Iris pigment epithelial cell (primary cell): ENCODE data around the gene DAZAP1.
A peak's percentile ranks its signal among the peaks of the same experiment; 100 is the strongest.

ENCODE experiments used
- DNase-seq: peaks from one replicate; pipeline ENCODE4 v3.0.0-alpha.2; 2011; ENCODE audit warnings: low read depth

The DAZAP1 gene

DNA sequence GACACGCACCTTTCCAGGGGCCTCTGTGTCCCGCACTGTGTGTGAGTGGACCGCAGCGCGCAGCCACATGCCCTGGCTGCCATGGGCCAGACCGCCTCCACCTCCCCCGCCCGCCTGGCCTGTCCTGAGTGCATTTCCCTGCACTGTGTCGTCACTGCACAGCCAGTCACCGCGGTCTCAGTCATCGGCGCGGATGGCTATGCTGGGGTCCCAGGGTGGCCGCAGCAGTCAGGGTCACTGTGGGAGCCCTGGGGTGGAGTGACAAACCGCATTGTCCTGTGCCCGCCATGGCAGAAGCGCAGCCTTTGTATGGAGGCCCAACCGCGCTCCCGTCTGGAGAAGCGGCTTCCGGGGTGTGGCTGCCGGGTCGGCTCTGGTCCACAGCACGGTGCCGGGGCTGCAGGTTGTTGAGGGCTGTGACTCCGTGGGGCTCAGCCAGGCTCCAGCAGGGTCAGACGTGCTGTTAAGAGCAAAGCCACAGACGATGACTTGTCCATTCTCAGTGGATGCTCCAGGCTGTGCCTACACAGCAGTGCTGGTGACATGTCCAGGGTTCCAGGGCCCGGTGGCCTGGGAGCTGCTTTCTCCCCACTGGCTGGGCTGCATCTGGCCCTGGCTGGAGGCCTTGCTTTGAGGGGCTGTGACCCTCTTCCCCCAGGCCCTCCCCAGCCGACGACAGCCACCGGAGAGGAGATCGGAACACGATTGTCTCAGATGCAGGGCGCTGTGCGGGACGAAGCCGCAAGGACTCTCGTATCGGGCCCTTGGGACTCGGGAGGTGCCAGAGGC is 30.0 kb upstream of the DAZAP1 start:
- no peak for DNase-seq

DNA sequence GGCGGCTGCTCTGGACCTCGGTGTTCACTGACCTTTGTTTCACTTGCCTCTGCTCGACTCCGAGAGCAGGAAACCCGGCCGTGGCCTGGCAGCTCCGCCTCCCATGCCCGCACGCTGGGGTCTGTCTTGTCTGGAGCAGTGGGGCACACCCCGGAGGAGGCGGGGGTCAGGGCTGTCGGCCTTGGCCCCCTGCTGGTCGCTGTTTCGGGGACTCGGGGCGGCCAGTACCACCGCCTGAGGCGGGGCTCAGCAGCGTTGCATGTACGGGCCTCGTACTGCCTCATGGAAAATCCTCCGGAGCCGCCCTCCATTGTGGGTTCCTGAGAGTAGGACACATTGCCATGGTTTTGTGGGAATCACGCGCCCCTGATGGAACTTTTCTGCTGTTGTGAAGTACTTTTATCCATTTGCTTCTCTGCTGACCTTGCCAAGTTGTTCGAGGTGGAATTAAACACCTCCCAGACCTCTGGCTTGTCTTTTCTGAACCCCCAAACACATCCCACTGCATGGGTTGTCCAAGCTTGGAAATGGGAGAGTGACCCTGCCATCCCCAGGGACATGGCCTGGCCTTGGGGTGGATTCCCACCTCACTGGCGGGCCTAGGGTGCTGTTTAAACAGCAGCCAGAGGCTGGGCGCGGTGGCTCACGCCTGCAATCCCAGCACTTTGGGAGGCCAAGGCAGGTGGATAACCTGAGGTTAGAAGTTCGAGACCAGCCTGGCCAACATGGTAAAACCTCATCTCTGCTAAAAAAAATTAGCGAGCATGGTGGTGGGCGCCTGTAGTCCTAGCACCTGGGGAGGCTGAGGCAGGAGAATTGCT is 29.2 kb upstream of the DAZAP1 start:
- DNase-seq: no peak

DNA sequence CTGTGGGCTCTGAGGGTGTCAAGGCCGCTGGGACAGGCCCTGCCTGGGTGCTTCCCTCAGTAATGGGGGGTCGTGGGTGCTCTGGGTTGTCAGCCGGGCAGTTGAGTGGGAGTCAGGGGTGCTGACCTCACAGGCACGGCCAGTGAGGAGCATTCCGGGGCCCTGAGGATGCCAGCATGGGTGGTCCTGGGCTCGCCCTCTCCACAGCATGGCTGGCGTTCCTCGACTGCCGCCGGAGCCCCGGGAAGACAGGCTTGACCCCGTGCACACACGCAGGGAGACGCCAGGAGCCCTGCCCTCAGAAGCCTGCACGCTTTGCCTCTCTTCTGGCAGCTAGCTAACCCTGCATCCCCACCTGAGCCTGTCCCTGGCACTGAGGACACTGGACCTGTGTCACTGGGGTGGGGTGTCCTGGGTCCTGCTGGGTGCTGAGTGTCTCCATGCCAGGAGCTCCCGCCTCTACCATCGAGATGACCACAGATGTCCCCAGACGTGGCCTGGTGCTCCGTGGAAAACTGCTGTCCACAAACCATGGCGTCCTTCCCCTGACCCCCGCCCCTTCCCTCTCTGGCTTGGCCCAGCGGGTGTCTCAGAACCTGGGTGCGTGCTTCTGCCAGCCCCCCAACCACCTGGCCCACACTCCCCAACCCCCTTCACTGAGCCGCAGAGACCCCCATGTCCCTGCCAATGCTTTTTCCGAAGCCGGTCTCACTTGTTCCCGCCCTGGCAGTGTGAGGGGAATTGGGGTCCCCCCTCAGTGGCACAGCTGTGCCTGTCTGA is 28.1 kb upstream of the DAZAP1 start:
- DNase-seq: no peak

DNA sequence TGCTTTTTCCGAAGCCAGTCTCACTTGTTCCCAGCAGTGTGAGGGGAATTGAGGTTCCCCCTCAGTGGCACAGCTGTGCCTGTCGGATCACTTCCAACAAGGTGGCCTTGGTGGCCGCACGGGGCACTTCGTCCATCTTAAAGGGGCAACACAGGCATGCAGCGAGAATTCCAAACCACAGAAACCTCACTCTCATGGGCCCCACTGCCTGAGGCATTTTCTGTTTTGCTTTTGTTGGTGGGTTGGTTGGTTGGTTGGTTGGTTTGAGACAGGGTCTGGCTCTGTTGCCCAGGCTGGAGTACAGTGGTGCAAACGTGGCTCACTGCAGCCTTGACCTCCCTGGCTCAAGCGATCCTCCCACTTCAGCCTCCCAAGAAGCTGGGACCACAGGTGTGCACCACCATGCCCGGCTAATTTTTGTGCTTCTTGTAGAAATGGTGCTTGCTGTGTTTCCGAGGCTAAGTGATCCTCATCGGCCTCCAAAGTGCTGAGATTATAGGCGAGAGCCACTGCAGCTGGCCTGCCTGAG is 27.4 kb upstream of the DAZAP1 start:
- no peak for DNase-seq

DNA sequence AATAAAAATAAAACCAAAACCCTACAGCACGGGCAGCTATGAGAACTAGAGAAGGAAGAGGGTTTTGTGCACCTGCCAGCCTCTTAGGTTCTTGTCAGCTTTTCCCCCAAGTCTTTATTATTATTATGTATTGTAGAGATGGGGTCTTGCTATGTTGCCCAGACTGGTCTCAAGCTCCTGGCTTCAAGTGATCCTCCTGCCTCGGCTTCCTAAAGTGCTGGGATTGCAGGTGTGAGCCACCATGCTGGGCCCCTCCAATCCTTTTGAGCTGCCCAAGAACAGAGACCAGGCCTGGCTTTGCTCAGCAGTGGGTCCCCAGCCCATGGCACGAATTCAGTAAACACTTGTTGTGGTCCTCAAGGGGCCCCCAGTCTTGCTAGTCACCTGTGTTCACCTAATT is 25.1 kb upstream of the DAZAP1 start:
- DNase-seq: no peak

DNA sequence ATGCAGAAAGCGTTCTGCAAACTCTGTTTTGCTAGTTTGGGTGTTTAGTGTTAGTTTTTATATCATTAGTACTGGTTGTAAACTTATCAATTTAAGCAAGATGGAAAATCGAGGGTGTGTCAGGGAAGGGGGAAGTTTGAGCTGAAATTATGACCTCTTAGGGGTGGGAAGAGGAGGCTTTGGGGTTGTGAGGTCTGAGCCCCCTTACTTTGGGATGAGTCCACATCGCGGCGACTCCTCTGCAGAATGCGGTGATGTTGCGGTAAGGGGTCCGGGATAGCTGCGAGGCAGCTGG is 24.4 kb upstream of the DAZAP1 start:
- DNase-seq: peak; percentile 79

DNA sequence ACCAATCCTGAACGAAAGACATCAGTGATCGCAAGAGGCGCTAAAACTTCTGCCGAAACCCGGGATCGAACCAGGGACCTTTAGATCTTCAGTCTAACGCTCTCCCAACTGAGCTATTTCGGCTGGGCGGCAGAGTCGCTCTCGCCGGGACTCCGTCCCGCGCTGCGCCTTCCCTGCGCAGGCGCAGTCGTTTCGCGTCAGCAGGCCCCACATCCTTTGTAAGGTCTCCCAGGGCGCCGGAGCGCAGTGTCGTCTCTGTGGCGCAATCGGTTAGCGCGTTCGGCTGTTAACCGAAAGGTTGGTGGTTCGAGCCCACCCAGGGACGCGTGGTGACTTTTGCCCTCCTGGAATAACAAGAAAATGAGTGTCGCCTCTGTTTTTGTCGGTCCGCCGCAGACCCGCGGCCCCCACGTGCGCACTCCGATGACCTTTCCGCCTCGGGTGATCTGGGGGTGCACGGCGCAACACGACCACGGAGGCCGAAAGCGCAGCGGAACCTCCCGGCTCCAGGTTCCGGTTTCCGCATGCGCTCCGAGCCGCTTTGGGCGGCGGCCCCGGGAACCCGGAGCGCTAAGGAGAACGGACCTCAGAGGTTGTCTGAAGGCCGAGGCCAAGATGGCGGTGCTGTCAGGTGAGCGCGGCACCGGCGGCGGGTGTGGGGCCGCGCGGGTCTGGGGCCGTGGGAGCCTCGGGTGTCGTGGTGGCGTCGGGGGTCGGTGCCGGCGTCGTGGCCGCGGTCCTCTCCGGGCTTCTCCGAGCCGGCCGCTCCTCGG is 23.9 kb upstream of the DAZAP1 start, which contains the start of gene NDUFS7:
Gene NDUFS7 (plus strand): TSS at position 596 of the 773 bp plus-strand sequence. CDS start 20 bp downstream, at position 616.
- DNase-seq: peak; percentile 90

DNA sequence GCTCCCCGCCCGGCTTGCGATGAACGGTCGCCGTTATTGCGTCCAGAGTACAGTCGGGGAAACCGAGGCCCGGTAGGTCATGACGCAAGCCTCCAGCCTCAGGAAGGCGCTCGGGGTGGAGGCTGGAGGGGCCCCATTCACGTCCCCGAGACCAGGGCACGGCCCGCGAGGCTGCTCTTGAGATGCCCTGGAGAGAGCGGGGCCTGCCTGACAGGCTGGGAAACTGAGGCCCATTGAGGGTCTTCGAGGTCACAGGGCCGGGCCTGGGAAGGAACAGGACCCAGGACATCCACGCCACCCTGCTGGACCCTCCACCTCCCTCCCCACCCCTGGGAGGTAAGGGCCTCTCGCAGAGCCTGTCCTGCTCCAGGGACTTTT is 23.3 kb upstream of the DAZAP1 start:
- no peak for DNase-seq

DNA sequence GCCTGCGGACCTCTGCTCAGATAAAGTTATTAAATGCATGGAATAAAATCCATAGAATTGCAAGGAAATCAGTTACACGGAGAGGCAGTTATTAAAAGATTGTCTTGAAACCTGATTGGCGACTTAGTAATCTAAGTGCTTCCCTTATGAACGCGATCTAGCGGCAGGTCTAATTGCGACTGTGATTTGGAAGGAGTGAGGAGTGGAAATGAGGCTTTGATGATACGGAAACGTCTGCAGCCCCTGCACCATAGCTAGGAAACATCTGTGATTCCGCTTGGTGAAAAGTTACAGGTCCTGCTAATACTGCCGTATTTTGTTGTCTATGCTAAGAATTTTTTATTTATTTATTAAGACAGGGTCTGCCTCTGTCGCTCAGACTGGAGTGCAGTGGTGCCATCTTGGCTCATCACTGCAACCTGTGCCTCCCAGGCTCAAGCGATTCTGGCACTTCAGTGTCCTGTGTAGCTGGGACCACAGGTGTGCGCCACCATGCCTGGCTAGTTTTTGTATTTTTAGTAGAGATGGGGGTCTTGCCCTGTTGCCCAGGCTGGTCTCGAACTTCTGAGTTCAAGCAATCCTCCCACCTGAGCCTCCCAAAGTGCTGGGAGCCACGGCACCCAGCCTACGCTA is 22.8 kb upstream of the DAZAP1 start:
- no peak for DNase-seq

DNA sequence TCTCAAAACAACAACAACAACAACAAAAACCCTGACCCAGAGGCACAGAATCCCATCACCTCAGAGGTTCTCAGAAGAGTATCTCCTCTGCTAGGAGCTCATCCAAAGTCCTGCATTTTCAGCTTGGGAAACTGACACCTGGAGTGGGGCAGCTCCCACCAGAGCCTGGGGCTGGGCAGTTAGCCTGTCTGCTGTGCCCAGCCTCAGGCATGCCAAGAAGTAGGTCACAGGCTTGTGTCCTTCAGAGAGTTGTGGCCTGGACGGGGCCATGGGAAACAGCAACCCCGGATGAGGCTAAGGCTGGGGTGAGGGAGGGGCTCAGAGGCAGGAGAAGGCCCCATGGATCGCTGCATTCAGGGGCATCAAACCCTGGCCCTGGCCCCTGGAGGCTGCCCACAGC is 21.6 kb upstream of the DAZAP1 start:
- DNase-seq: no peak

DNA sequence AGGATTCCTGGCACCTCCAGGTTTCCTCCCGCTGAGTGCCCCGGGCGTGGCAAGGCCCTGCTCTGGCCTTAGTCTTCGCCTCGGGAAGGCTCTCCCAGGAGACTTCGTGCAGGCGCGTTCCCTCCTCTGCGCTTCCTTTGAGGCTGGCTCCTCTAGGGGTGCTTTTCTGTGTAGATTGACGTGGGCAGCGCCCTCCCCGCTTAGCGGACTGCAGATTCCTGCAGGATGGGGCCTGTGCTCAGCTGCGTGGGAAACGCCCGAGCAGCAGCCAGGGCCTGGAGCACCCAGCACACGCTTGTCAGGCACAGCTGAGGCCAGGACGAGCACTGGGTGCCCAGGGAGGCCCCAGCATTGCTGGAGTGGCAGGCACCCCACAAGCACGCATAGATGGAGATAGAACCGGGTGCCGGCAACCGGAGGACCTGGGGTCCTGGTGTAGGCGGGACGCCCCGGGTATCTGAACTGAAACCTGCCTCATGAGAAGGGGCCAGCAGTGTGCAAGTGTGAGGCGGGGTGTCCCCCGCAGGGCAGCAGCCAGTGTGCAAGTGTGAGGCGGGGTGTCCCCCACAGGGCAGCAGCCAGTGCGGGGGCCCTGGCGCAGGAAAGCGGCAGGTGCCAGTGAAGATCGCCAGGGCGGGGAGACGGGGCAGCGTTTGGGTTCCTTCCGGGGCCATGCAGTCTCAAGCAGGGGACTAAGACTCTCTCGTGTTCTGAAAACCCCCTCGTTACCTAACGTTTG is 20.3 kb upstream of the DAZAP1 start:
- DNase-seq: no peak

DNA sequence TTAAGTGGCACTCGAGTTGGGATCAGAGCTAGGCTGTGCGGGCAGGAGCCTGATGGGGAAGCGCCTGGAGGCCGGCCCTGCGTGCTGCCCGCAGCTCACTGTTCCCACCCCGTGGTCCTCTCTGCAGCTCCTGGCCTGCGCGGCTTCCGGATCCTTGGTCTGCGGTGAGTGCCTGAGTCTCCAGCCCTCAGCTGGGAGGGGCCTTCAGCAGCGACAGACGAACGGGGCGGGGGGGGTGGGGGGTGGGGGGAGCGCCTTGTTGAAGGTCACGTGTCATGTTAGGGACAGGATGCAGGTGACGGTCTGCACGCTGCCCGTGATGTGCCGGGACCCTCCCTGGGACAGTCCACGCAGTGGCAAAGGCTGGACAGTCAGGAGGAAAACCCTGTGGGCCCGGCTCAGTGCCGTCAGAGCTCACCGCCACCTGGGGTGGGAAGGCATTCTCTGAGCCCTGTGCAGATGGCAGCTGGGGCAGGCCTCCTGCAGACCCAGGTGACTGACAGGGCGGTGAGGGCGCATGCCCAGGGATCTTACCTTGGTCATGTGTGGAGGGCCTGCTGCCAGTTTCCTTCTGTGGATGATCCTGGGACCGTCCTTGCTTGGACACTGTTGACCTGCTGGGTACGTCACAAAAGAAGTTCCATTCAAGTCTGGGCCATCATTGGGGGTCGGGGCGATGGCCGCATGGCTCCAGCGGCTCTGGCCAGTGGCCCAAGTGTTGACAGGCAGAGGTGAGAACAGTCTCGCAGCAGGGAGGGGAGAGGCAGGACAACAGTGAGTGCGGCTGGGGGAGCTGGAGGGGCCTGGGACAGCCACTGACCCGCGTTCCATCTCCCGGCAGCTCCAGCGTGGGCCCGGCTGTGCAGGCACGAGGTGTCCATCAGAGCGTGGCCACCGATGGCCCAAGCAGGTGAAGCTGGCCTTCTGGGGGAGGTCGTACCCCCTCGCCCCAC is 19.4 kb upstream of the DAZAP1 start:
- no peak for DNase-seq

DNA sequence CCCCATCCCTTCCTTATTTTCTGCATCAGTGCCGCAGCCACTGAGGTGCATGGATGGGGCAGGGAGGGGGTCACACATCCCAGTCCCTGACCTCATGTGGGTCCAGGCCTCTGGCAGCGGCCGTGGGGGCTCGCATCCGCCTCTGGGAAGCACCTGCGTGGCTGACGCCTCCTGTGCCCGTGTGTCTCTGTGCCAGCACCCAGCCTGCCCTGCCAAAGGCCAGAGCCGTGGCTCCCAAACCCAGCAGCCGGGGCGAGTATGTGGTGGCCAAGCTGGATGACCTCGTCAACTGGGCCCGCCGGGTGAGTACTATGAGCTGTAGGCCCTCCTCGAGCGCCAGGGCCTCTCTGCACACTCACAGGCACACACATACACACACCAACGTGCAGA is 18.8 kb upstream of the DAZAP1 start:
- no peak for DNase-seq

DNA sequence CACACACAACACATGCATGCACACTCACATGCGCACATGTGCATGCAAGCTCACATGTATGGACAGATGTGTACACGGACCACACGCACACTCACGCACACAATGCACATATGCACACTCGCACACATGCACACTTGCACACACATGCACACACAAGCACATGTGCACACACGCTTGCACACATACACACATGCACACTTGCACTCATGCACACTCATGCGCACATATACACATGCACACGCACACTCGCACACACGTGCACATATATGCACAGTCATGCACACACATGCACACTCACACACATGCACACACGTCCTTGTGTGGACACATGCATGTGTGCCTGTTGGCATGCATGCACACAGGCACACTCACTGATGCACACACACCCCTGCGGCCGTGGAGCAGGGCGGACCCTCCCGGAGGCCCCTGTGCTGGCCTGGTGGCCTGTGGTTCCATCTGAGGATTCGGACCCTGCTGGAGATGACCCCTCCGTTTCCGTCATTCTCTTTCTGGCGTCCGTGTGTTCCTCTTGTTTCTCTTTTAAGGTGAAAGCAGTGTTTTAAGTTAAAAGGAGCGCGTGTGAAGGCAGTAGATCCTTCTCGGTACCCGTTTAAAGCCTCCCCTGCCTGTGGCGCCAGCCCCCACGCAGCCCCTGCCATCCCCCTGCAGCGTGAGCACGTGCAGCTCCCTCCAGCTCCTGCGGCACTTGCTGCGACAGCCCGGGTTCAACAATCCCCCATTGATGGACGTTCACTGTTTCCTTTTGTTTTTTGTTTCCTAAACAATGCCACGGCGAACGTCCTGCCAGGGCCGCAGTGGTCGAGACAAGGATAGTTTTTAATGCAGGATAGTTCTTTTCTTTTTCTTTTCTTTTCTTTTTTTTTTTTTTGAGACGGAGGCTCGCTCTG is 18.1 kb upstream of the DAZAP1 start:
- DNase-seq: no peak

DNA sequence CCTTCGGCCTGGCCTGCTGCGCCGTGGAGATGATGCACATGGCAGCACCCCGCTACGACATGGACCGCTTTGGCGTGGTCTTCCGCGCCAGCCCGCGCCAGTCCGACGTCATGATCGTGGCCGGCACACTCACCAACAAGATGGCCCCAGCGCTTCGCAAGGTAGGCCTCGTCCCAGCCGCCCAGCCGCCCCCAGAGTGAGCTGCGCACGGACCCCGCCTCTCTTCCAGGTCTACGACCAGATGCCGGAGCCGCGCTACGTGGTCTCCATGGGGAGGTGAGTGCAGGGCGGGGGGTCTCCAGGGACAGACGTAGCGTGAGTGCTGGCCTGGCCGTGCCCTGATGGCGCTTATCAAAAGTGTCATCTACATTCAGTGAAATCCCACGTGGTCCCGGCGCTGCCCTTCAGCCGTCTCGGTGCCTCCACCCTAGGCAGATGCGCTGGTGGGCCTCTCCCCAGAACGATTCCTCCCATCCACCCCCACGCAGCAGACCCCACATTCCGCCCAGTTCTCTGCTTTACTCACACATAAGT is 16.4 kb upstream of the DAZAP1 start:
- no peak for DNase-seq

DNA sequence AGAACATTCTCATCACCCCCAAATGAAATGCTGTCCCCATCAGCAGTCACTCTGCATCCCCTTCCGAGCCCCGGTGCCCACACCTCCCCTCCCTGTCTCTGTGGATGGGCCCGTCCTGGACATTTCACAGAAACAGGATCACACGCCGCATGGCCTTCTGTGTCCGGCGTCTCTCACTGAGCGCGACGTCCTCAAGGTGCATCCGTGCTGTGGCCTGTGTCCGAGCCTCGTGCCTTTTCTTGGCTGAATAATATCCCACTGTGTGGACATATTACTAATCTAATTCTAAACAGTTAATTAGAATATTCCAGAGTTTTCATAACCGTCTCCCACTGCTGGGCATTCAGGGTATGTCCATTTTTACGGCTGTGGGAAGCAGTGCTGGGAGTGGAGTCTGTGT is 15.0 kb upstream of the DAZAP1 start:
- no peak for DNase-seq

DNA sequence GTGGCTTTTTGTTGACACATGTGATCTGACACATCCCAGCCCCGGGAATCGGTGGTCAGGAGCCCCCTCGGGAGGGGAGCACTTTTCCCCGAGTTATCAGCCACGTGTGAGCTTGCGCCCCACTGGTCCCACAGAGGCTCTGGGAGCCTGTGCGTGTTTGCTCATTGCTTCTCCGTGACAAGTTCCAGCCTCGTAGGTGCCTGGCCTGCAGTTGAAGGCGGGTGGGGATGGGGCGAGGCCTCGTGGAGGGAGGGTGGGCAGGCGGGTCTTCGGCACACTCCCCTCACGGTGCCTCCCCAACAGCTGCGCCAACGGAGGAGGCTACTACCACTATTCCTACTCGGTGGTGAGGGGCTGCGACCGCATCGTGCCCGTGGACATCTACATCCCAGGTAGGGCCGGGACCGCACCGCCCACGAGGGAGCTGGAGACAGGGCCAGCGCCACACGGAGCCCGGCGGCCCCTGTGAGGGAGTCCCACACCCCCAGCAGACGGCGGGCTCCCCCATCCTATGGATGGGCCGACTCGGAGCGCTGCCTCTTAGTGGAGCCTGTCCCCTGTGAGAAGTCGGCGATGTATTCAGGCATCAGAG is 14.4 kb upstream of the DAZAP1 start:
- no peak for DNase-seq

DNA sequence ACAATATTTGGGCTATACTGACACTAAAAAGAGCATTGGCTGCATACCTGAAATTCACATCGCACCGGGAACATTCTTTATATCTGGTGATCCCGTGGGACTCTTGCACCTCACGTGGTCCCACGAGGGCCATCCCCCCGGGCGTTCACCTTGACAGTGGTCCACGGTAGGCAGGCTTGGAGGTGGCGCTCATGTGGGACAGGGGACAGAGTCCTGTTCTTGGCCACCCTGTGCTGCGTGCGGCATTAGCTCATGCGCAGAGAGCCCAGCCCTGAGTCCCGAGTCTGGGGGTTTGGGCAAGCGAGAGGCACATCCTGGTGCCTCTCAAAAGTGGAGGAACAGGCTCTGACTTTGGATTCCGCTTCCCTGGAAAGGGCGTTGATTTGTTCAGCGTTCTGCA is 13.5 kb upstream of the DAZAP1 start:
- no peak for DNase-seq
